T-helper 1 cell (primary cell): ENCODE measurements around the gene SALL2.
"Not testable (repeated sequence)": the region's sequence is repeated elsewhere in the genome, so short reads cannot be mapped to it uniquely, and the experiment has no call there.

Source experiments
- DNase-seq, 5 donors: peaks; one replicate each; pipeline ENCODE4 v3.0.0-alpha.2; 2012 to 2020
- total RNA-seq, 4 donors: gene quantifications; one replicate each; lab custom pipeline; 2026; lab: John Stamatoyannopoulos, UW

Gene SALL2
- total RNA-seq: 2.3 to 3.2 (median 2.8) reads per million in 4 donors

DNA sequence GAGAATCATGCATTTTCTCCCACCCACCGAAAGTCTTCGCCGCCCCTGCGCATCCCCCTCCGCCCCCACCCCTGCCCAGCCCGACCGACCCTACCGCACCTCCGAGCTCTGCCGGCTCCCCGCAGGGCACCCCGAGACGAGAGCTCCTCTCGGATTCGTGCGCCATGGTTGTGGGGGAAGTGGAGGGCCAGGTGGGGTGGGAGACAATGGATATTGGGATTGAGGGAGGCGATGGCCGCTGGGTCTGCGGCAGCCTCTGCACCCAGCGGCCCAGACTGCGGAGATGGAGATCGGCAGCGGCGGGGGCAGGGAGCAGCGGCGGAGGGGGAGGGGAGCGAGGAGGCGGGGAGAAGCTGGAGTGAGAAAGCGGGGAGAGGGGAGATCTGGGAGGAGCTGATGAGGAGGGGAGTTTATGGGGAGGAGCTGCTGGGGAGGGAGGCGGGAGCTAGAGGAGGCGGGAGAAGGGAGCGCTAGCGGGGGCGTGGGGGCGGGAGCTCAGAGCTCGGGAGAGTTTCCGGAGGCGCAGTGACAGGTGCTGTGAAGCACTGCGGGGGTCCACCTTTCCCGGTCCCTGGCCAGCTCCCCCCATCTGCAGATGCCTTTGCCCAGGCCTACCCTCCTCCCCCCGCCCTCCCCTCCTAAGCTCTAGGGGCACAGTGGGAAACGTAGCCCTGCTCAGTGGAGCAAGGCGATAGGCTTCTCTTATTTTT lies at the start of gene SALL2:
TSS of gene SALL2 (minus strand) at position 385 of the 710 bp plus-strand sequence. CDS start at position 166, 219 bp downstream.
- DNase-seq: peak; percentile 32 to 60 (median 54)

GRCh38 chr14:21575661-21576060 lies 49.5 kb upstream of the SALL2 start:
- DNase-seq: no peak

DNA sequence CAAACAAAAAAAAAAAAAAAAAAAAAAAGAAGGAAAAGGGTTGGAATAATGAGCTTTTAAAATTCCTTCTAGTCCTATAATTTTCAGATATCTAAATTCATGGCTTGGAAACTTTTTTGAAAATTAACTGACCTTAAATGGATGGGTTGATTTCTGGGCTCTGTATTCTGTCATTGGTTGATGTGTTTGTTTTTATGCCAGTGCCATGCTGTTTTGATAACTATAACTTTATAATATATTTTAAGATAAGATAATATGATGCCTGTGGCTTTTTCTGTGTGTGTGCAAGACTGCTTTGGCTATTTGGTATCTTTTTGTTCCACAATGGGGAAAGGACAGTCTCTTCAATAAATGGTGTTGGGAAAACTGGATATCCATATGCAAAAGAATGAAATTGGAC lies 46.5 kb upstream of the SALL2 start:
- DNase-seq: no peak

- DNase-seq: no peak
These were observed 32.6 kb upstream of the SALL2 start for GRCh38 chr14:21558703-21559170.

DNA sequence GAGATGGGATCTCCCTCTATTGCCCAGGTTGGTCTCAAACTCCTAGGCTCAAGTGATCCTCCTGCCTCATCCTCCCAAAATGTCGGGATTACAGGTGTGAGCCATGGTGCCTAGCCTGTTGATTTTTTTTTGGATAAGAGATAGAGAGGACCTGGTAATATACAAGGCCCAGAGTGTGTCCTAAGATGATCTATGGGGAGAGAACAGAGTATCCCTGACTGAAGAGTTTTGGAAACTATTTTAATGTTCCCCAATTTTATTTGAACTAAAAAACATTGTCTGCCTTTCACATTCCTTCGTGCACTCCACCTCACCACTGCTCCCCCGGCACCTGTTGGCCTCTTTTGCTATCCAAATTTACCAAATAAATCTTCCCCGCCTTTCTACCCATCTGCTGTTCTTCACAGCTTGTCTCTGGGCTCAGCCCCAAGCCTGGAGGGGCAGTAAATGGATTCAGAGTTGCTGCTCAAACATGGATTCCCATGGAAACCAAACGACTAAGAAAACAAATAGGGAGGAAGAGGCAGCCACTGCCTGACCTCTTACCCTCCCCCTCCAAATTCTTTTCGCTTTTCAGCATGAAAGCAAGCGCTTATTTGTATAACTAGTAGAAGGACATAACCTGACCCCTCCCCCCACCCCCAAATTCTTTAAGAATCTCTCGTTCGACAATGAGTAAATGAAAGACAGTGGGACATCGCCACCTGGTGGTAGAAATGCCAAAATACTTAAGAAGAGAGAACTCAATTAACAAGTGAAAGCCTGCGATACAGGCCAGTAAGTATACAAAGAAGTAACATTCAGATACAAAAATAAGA lies 31.1 kb upstream of the SALL2 start:
- peak; percentile 26 to 79 (median 69) for DNase-seq

DNA sequence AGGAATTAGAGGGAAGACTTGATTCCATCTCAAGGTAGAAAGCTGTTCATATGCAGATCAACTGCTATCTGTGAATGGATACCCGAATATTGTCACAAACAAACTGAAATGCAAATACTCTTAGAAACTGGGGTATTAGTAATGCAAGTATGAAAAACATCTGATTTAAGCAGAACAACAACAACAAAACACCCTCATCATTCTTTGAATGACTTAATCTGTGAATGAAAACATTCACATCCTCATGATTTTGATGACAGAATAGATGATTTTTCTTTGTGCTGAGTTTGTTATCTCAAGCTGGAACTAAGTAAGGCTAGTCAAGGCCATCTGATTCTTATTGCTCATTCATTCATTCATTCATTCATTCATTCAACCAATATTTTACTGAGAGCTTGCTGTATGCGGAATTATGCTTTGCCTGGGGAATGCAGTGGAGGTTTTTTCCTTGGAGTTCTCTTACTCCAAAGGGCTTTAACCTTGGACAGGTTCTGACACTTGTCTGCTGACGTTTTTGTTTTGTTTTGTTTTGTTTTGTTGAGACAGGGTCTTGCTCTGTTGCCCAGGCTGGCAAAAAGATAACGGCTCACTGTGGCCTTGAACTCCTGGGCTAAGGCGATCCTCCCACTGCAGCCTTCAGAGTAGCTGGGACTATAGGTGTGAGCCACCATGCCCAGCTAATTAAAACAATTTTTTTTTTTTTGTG lies 30.4 kb upstream of the SALL2 start:
- no peak for DNase-seq

- DNase-seq: no peak
These were observed 27.1 kb upstream of the SALL2 start for GRCh38 chr14:21553266-21553665.

GRCh38 chr14:21544588-21544987 lies 18.4 kb upstream of the SALL2 start:
- not testable (repeated sequence) for DNase-seq

GRCh38 chr14:21543963-21544362 lies 17.8 kb upstream of the SALL2 start:
- no peak for DNase-seq

DNA sequence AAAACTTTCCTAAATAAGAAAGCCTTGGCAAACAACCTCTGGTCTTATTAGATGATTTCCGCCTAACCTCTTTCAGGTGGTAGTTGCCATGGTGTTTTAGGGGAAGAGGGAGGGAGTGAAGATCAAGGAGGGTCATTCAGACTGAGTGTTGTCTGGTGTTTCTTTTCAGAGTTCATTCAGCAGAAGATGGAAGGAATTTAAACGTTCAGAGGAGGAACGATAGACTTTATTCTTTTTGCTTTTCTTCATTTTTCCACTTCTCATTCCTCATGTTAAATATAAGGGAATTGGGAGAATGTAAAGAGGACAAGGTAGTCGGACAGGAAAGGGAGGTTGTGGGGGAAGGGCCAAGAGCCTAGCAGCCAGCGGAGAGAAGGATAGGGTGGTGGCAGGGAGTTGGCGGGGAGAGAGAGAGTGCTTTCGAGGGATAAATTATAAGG lies 17.4 kb upstream of the SALL2 start:
- no peak for DNase-seq

DNA sequence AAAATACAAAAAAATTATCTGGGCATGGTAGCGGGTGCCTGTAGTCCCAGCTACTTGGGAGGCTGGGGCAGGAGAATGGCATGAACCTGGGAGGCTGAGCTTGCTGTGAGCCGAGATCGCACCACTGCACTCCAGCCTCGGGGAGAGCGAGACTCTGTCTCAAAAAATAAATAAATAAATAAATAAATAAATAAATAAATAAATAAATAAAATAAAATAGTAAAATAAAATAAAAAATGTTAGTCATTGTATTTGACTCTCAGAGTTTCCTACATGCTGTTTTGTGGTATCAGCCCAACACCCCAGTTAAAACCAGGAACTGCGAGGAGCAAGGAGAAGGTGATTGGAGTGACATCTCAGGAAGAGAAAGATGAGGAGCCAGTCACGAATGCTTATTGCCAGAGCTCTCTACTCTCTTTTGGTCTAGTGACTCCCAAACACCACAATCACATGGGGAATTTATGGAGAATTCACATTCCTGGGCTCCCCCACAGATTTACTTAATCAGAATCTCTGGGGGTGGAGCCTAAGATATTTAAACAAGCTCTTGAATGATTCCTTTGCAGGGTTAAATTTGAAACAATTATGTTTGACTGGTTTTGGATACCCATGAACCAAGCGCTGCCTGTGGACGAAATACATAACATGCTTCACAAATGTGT lies 15.4 kb upstream of the SALL2 start:
- no peak for DNase-seq

GRCh38 chr14:21539189-21539940 lies 13.2 kb upstream of the SALL2 start:
- DNase-seq: no peak

DNA sequence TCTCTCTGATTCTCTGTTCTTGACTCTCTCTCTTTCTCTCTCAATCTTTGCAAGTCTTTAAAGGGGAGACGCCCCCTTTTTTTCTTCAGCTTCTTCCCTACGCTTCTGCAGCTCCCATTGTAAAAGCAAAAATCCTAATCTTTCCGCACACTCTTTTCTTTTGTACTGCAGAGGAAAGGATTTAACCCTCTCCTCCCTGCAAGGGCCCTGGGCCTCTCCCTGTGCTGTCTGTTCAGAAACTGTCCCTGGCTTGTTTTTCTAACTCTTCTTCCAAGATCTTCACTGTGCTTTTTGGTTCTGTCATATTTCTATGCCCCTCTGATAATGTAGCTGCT lies 10.9 kb upstream of the SALL2 start:
- no peak for DNase-seq

- DNase-seq: no peak
These were observed 10.4 kb upstream of the SALL2 start for GRCh38 chr14:21536418-21537089.

DNA sequence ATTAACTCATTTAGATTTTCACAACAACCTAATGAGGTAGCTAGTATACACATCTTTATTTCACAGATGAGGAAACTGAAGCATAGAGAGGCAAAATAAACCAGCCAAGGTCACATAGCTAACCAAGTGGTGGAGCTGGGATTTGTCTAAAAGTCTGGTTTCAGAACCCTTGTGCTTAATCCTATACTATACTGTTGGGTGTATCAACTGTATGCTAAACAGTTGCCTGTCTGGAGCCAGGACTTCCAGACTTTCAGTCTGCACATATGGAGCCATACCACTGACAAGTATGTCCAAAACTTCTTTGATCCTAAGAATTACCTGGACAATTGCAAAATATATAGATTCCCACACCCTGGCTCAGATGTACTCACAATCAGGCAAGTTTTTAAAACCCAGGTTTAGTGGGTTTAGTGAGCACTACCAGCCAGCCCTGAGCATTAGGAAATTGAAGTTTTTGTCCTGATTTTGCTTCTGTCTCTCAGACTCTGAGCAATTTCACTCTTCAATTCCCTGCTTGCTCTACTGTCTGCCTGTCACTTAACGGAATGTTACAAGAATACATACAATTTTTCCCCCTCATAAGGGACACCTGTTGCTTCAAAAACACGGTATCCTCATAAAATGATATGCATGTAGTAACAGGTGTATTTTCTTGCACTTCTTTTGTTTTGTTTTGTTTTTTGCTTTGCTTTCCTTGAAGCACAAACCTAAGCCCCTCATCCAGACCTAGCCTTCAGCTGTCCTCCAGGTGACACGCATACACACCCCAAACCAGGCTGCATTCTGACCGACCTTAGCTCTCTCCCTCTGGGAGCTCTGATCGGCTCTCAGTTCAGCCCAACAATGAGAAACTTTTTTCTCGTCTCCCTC lies 9.6 kb upstream of the SALL2 start:
- no peak for DNase-seq

DNA sequence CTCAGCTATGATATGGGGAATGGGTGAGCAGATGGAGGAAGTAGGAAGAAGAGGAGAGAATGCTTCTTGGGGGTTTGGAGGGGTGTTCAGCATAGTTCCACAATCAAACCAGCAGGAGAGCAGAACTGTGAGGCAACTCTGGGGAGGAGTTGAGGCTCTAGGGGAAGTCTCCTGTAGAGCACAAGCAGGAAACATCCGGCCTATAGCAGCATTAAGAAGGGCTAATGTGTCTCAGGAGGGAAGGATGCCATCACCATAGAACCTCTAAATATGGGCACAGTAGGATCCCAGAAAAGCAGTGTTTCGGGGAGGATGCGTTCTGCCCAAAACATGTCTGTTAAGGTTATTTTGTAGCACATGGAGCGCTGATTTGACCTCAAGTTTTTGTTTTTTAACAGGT lies 8.4 kb upstream of the SALL2 start:
- DNase-seq: no peak

GRCh38 chr14:21533294-21533693 lies 7.1 kb upstream of the SALL2 start:
- no peak for DNase-seq

GRCh38 chr14:21529515-21529914 lies 3.4 kb upstream of the SALL2 start:
- DNase-seq: no peak

DNA sequence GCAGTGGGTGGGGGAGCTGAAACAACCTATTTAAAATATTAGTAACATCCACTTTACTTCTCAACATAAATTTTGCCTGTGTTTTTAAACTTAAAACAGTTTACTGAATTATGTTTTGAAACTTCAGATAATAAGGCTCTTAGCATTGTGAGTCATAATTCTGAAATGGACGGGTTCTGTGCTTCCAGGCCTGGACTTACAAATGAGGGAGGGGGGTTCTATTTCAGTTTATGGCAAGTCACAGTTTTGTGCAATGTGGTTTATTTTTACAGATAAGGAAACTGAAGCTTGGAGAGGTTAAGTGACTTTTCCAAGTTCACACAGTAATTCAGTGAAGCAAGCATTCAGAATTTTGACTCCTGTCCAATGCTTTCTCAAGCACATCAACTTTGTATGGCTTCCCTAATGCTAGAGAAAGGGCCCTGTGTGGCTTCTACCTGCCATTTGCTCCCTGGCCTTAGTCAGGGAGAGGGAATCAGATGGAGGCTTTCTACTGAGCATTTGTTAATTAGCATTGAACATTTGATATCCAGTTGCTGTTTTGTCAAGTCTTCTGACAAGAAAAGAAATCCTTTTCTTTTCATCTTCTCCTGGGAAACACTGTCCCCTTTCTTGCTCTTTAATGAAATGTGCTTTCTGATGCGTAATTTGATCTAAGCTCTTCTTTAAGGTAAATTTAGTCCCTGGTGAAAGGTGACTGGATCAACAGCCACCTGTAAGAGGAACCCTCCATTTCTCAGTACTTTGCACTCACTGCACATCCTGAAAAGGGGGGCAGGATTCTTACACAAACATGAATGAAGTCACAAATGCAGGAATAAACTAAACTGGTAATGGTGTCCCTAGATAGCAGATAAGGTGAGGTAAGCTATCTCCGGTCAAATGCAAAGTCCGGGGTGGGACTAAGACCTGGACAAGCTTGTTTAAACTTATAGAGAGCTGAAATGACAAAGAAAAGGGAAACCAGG lies 2.5 kb upstream of the SALL2 start:
- DNase-seq: no peak
